Measurements from ENCODE around the gene CRYGB. TPM values are rescaled to one million over a fixed set of nuclear protein-coding genes. Genes with fewer than 3 reads are reported as not detected.

CRYGB gene
- total and polyA plus RNA-seq, 2 of the 4 experiments (the other 2 are of a cell fraction), result not detected

GRCh38 chr2:208164951-208165755, 19.2 kb upstream of the CRYGB start (continued):
- TF ChIP-seq RFX5 (IDR thresholded peaks at IDR 0.05; ENCODE audit: low read depth, low read length), result no peak

GRCh38 chr2:208163489-208163888, 17.5 kb upstream of the CRYGB start, which contains the start of gene CRYGA:
CRYGA (minus strand) TSS chr2:208163589; CDS start chr2:208163556, 33 bp downstream.
- Histone ChIP-seq H2BK5ac (ENCODE audit: low read depth, low read length, poor library complexity, severe bottlenecking) (no peak within 1 kb of the TSS), H4K5ac (ENCODE audit: low read depth, low read length) (no peak within 1 kb of the TSS), H4K20me1 (ENCODE audit: insufficient read depth, low read length) (no peaks in the 10 kb centered on the region), H2BK15ac (ENCODE audit: low read depth, low read length) (no peak within 1 kb of the TSS), H3K79me1 (ENCODE audit: low read depth in 1 of 2, low read length in 2 of 2) (no peaks in the 10 kb centered on the region), H2BK20ac (ENCODE audit: low read depth, low read length) (no peak within 1 kb of the TSS), H2BK120ac (ENCODE audit: low read depth, low read length) (no peak within 1 kb of the TSS), H3K9ac (ENCODE audit: low read depth, low read length) (no peak within 1 kb of the TSS), H3K4ac (ENCODE audit: low read depth, low read length) (no peak within 1 kb of the TSS), H3K4me1 (ENCODE audit: control insufficient read depth, insufficient read depth, low read length) (no peaks in the 10 kb centered on the region), H3K23ac (ENCODE audit: low read depth, low read length) (no peak within 1 kb of the TSS), H4K8ac (ENCODE audit: low read depth in 2 of 2, low read length in 2 of 2) (no peak within 1 kb of the TSS), H3K9me3 (ENCODE audit: control insufficient read depth, insufficient read depth, low read length) (no peaks in the 10 kb centered on the region), H3K56ac (ENCODE audit: extremely low read depth, insufficient read depth, low read length) (no peak within 1 kb of the TSS), H3K27me3 (ENCODE audit: control insufficient read depth, insufficient read depth, low read length) (0 out of 2 replicates have a peak, but pooled peaks cover 3% of the 10 kb centered on the region), H3K36me3 (ENCODE audit: control insufficient read depth, insufficient read depth, low read length) (no peaks in the 10 kb centered on the region), H3K9me1 (ENCODE audit: insufficient read depth, low read length) (no peaks in the 10 kb centered on the region), H3K4me3 (ENCODE audit: insufficient read depth, low read depth, low read length) (no peak within 1 kb of the TSS), H4K91ac (ENCODE audit: insufficient read depth, low read depth, low read length) (no peak within 1 kb of the TSS), H3K14ac (replicated peaks; ENCODE audit: low read depth, low read length) (no peak within 1 kb of the TSS), H2AK9ac (replicated peaks; ENCODE audit: low read depth, low read length, poor library complexity) (no peak within 1 kb of the TSS), H3K18ac (ENCODE audit: low read depth, low read length) (no peak within 1 kb of the TSS), H2AK5ac (ENCODE audit: low read depth, low read length) (no peak within 1 kb of the TSS), H3K4me2 (ENCODE audit: low read depth, low read length) (no peak within 1 kb of the TSS), H3K27ac (ENCODE audit: insufficient read depth, low read length) (no peak within 1 kb of the TSS), H2AFZ (replicated peaks; ENCODE audit: low read length, poor library complexity) (no peak within 1 kb of the TSS)
- ATAC-seq (ENCODE audit: low read depth) (no peak), DNase-seq (no peak)
- intact Hi-C loops (cut with micrococcal nuclease) (no loop called here), in situ Hi-C loops (cut with MboI; ENCODE audit: low sequenced_read_pairs) (no loop called here), dilution Hi-C loops (cut with HindIII; ENCODE audit: low sequenced_read_pairs, unreplicated experiment) (no loop called here)
- CTCF ChIA-PET, result no interaction called here
- WGBS, 2 experiments (ENCODE audit: extremely low coverage in 2 of 2, insufficient read length in 1 of 2), result 80% methylated on average over 1 of the region's 2 CpGs; no CpG with 5 or more reads in 1 of the 2 experiments
- POLR2A ChIA-PET (ENCODE audit: unreplicated experiment), result no interaction called here
- no TSS peak for BruUV-seq (replicated peaks)
- TF ChIP-seq MAFK (IDR thresholded peaks at IDR 0.05; ENCODE audit: low read depth, low read length) (no peak), USF2 (IDR thresholded peaks at IDR 0.05; ENCODE audit: low read depth, low read length) (no peak), RFX5 (IDR thresholded peaks at IDR 0.05; ENCODE audit: low read depth, low read length) (no peak), ELK1 (IDR thresholded peaks at IDR 0.05; ENCODE audit: borderline replicate concordance, low read depth, low read length) (no peak), BHLHE40 (IDR thresholded peaks at IDR 0.05; ENCODE audit: low read depth, low read length) (no peak), CEBPB (IDR thresholded peaks at IDR 0.05; ENCODE audit: low read depth, low read length) (no peak), MAZ (IDR thresholded peaks at IDR 0.05; ENCODE audit: borderline replicate concordance, low read depth, low read length) (no peak), CHD1 (IDR thresholded peaks at IDR 0.05; ENCODE audit: low read depth, low read length) (no peak), MXI1 (IDR thresholded peaks at IDR 0.05; ENCODE audit: borderline replicate concordance, low read depth, low read length) (no peak), SMC3 (IDR thresholded peaks at IDR 0.05; ENCODE audit: low read depth, low read length) (no peak), RAD21 (IDR thresholded peaks at IDR 0.05; ENCODE audit: low read length) (no peak), NFE2L2 (IDR thresholded peaks at IDR 0.05; ENCODE audit: low read depth, low read length) (no peak), FOS (IDR thresholded peaks at IDR 0.05; ENCODE audit: low read depth, low read length) (no peak)

Data from IMR-90 (cell line).